Osteocyte (in vitro differentiated cells): ENCODE data around the gene STRN4. TPM values are rescaled to one million over a fixed set of nuclear protein-coding genes. Genes with fewer than 3 reads are reported as not detected.

ENCODE experiments used
- DNase-seq: peaks from one replicate; pipeline ENCODE4 v3.0.0; 2021; ENCODE audit warnings: mixed read lengths; ENCODE audit not compliant: unreplicated experiment; ENCODE audit errors: extremely low spot score
- H3K27ac Mint-ChIP-seq: one replicate; pipeline ENCODE4 v1.8.0; 2021; ENCODE audit warnings: mild to moderate bottlenecking, mixed read lengths; ENCODE audit not compliant: unreplicated experiment
- H3K27me3 Mint-ChIP-seq: one replicate; pipeline ENCODE4 v1.8.0; 2021; ENCODE audit warnings: mixed read lengths; ENCODE audit not compliant: unreplicated experiment
- H3K36me3 Mint-ChIP-seq: one replicate; pipeline ENCODE4 v1.8.0; 2021; ENCODE audit warnings: mixed read lengths; ENCODE audit not compliant: unreplicated experiment
- H3K4me1 Mint-ChIP-seq: one replicate; pipeline ENCODE4 v1.8.0; 2021; ENCODE audit warnings: mixed read lengths; ENCODE audit not compliant: unreplicated experiment
- H3K4me3 Mint-ChIP-seq: one replicate; pipeline ENCODE4 v1.8.0; 2021; ENCODE audit warnings: mild to moderate bottlenecking, moderate library complexity, mixed read lengths; ENCODE audit not compliant: unreplicated experiment
- H3K9me3 Mint-ChIP-seq: one replicate; pipeline ENCODE4 v1.8.0; 2021; ENCODE audit warnings: mixed read lengths; ENCODE audit not compliant: unreplicated experiment
- CTCF ChIP-seq: fragments of 200-600 bp; sonication (generic); IDR thresholded peaks from 2 replicates; pipeline ENCODE4 v1.5.0; 2021; ENCODE audit warnings: antibody characterized with exemption, mild to moderate bottlenecking, moderate library complexity
- total RNA-seq: library from RNA; stranded (reverse); gene quantifications from 2 replicates; pipeline ENCODE4 v1.2.1, GENCODE V29; 2021

STRN4 gene
- total RNA-seq, 1 donor from 2014 or later: 93.5 TPM

GRCh38 chr19:46755853-46756543 is 9.7 kb upstream of the STRN4 start:
- H3K9me3 Mint-ChIP-seq: no peaks in the 10 kb centered on the region
- no peak overlapping the region for H3K27ac Mint-ChIP-seq
- peaks cover 21% of the 10 kb centered on the region for H3K4me1 Mint-ChIP-seq
- DNase-seq: no peak
- H3K36me3 Mint-ChIP-seq: peaks cover 6% of the 10 kb centered on the region
- H3K4me3 Mint-ChIP-seq: no peak overlapping the region
- no peak for TF ChIP-seq CTCF
- H3K27me3 Mint-ChIP-seq: no peaks in the 10 kb centered on the region

DNA sequence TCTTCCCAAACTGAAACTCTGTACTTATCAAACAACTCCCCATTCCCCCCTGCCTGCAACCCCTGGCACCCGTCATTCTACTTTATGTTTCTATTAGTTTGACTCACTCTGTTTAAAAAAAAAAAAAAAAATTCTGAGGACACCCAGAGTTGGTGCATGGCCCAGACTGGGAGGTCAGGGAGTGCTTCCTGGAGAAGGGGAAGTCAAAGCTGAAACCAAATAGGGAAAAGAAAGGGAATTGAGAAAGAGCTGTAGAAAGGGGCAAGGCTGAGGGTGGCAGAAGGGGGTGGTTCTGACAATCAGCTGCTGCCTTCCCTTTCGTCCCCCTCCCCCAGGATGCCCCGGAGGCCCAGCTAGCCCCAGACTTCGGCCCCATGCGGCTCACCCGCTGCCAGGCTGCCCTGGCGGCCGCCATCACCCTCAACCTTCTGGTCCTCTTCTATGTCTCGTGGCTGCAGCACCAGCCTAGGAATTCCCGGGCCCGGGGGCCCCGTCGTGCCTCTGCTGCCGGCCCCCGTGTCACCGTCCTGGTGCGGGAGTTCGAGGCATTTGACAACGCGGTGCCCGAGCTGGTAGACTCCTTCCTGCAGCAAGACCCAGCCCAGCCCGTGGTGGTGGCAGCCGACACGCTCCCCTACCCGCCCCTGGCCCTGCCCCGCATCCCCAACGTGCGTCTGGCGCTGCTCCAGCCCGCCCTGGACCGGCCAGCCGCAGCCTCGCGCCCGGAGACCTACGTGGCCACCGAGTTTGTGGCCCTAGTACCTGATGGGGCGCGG is 9.0 kb upstream of the STRN4 start:
- DNase-seq: no peak
- peaks cover 17% of the 10 kb centered on the region for H3K4me1 Mint-ChIP-seq
- no peak for TF ChIP-seq CTCF
- no peaks in the 10 kb centered on the region for H3K9me3 Mint-ChIP-seq
- peak overlapping the region; percentile 57 for H3K27ac Mint-ChIP-seq
- no peak overlapping the region for H3K4me3 Mint-ChIP-seq
- H3K36me3 Mint-ChIP-seq: peaks cover 8% of the 10 kb centered on the region
- H3K27me3 Mint-ChIP-seq: no peaks in the 10 kb centered on the region

DNA sequence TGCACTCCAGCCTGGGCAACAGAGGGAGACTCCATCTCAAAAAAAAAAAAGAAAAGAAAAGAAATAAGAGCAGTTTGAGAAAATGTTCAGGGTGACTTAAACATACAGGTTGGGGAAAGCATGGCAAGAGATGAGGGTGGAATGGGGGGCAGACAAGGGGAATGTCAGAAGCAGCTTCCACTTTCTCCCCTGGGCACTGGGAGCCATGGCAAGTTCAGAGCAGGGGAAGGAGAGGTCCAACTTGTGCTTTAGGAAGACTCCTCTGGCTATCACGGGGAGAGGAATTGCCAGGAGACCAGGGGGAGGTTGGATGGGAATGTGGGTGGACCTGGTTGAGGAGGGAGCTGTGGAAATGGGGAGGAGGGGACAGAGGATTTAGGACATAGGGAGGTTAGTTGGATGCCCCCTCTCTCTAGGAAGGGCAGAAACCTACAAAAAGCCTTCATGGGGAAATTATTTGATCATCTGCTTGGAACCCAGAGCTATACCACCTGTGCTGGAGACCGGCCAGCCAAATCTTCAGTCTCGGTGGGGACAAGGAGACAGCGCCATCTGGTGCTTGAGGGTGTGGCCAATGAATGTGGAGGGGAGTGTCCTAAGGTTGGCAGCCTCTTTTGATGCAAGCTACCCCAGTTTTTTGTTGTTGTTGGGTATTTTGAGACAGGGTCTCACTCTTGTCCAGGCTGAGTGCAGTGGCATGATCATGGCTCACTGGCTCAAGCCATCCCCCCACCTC is 7.3 kb upstream of the STRN4 start:
- no peak for DNase-seq
- H3K36me3 Mint-ChIP-seq: peaks cover 10% of the 10 kb centered on the region
- peaks cover 8% of the 10 kb centered on the region for H3K4me1 Mint-ChIP-seq
- H3K4me3 Mint-ChIP-seq: no peak overlapping the region
- H3K27me3 Mint-ChIP-seq: no peaks in the 10 kb centered on the region
- TF ChIP-seq CTCF: peak; percentile 54
- H3K27ac Mint-ChIP-seq: peak overlapping the region; percentile 54
- no peaks in the 10 kb centered on the region for H3K9me3 Mint-ChIP-seq

- DNase-seq: no peak
- Mint-ChIP-seq H3K9me3 (no peaks in the 10 kb centered on the region), H3K27me3 (no peaks in the 10 kb centered on the region), H3K36me3 (peaks cover 7% of the 10 kb centered on the region), H3K4me3 (peak overlapping the region; percentile 32), H3K4me1 (peaks cover 16% of the 10 kb centered on the region), H3K27ac (peak overlapping the region; percentile 56)
- peak; percentile 71 for TF ChIP-seq CTCF
Measured at GRCh38 chr19:46748325-46749109, 2.3 kb upstream of the STRN4 start.
